GM12872 (cell line): Measurements from ENCODE around the gene HTR1D.

Source experiments
- CTCF ChIP-seq: IDR thresholded peaks from 3 replicates; pipeline ENCODE4 v1.5.1; 2011; ENCODE audit warnings: low read depth, mild to moderate bottlenecking, low read length, moderate library complexity; ENCODE audit not compliant: insufficient read depth

Gene HTR1D

GRCh38 chr1:23198373-23198772, 18.9 kb downstream of the HTR1D start:
- no peak for TF ChIP-seq CTCF

- no peak for TF ChIP-seq CTCF
Observed at GRCh38 chr1:23196627-23197328, 20.5 kb downstream of the HTR1D start.

GRCh38 chr1:23194119-23194984, 22.9 kb downstream of the HTR1D start:
- TF ChIP-seq CTCF = no peak

GRCh38 chr1:23193391-23194118, 23.7 kb downstream of the HTR1D start:
- TF ChIP-seq CTCF = no peak

- no peak for TF ChIP-seq CTCF
Observed at GRCh38 chr1:23191199-23191598, 26.1 kb downstream of the HTR1D start.

GRCh38 chr1:23188434-23188884, 28.8 kb downstream of the HTR1D start:
- TF ChIP-seq CTCF = no peak

GRCh38 chr1:23187637-23188036, 29.7 kb downstream of the HTR1D start:
- no peak for TF ChIP-seq CTCF
